Mesothelial cell of epicardium (in vitro differentiated cells): Measurements from ENCODE around the gene SERPINB12. TPM values are rescaled to one million over a fixed set of nuclear protein-coding genes. Genes with fewer than 3 reads are reported as not detected.

Source experiments
- DNase-seq, 2 experiments: peaks; one replicate each; pipeline ENCODE4 v3.0.0; 2021; ENCODE audit warnings: low spot score in 2 of 2; ENCODE audit not compliant: unreplicated experiment in 2 of 2
- H3K27ac Mint-ChIP-seq: 2 replicates; pipeline ENCODE4 v1.8.0; 2021; ENCODE audit warnings: mixed read lengths
- H3K27me3 Mint-ChIP-seq: 2 replicates; pipeline ENCODE4 v1.8.0; 2021; ENCODE audit warnings: low read depth, mixed read lengths
- H3K36me3 Mint-ChIP-seq: 2 replicates; pipeline ENCODE4 v1.8.0; 2021; ENCODE audit warnings: mixed read lengths
- H3K4me1 Mint-ChIP-seq: 2 replicates; pipeline ENCODE4 v1.8.0; 2021; ENCODE audit warnings: mixed read lengths
- H3K4me3 Mint-ChIP-seq: 2 replicates; pipeline ENCODE4 v1.8.0; 2021; ENCODE audit warnings: mild to moderate bottlenecking, moderate library complexity, mixed read lengths
- H3K9me3 Mint-ChIP-seq: 2 replicates; pipeline ENCODE4 v1.8.0; 2021; ENCODE audit warnings: mixed read lengths
- CTCF ChIP-seq: fragments of 200-600 bp; sonication (generic); IDR thresholded peaks from one replicate; pipeline ENCODE4 v1.5.0; 2021; ENCODE audit warnings: antibody characterized with exemption; ENCODE audit not compliant: unreplicated experiment
- total RNA-seq: library from RNA; stranded (reverse); gene quantifications from 3 replicates; pipeline ENCODE4 v1.2.1, GENCODE V29; 2021

SERPINB12 gene
- total RNA-seq, 1 donor from 2014 or later, result not detected

GRCh38 chr18:63511285-63511684 lies 30.9 kb upstream of the SERPINB12 start:
- H3K36me3 Mint-ChIP-seq, result no peaks in the 10 kb centered on the region
- H3K4me1 Mint-ChIP-seq, result peaks cover 19% of the 10 kb centered on the region

GRCh38 chr18:63514326-63514725 lies 27.8 kb upstream of the SERPINB12 start:
- no peak overlapping the region for H3K27ac Mint-ChIP-seq
- no peak for DNase-seq
- H3K4me1 Mint-ChIP-seq, result peaks cover 14% of the 10 kb centered on the region
- peaks cover 27% of the 10 kb centered on the region for H3K27me3 Mint-ChIP-seq
- TF ChIP-seq CTCF, result no peak
- no peaks in the 10 kb centered on the region for H3K9me3 Mint-ChIP-seq
- H3K36me3 Mint-ChIP-seq, result no peaks in the 10 kb centered on the region
- H3K4me3 Mint-ChIP-seq, result no peak overlapping the region

More at GRCh38 chr18:63511285-63511684, 30.9 kb upstream of the SERPINB12 start:
- Mint-ChIP-seq H3K4me3 (no peak overlapping the region), H3K27ac (no peak overlapping the region), H3K27me3 (peaks cover 26% of the 10 kb centered on the region), H3K9me3 (no peaks in the 10 kb centered on the region)
- no peak for DNase-seq
- peak; percentile 60 for TF ChIP-seq CTCF

- Mint-ChIP-seq H3K9me3 (no peaks in the 10 kb centered on the region), H3K36me3 (no peaks in the 10 kb centered on the region), H3K4me1 (peaks cover 14% of the 10 kb centered on the region), H3K27ac (no peak overlapping the region), H3K4me3 (no peak overlapping the region), H3K27me3 (peaks cover 24% of the 10 kb centered on the region)
- no peak for DNase-seq
- TF ChIP-seq CTCF, result peak; percentile 69
These were observed 27.1 kb upstream of the SERPINB12 start for GRCh38 chr18:63514888-63515678.

GRCh38 chr18:63515801-63516200 lies 26.4 kb upstream of the SERPINB12 start:
- no peak for TF ChIP-seq CTCF
- H3K4me1 Mint-ChIP-seq, result peaks cover 14% of the 10 kb centered on the region
- no peak overlapping the region for H3K27ac Mint-ChIP-seq
- no peaks in the 10 kb centered on the region for H3K9me3 Mint-ChIP-seq
- peaks cover 24% of the 10 kb centered on the region for H3K27me3 Mint-ChIP-seq
- DNase-seq, result no peak
- no peaks in the 10 kb centered on the region for H3K36me3 Mint-ChIP-seq
- no peak overlapping the region for H3K4me3 Mint-ChIP-seq

GRCh38 chr18:63518178-63519012 lies 23.8 kb upstream of the SERPINB12 start:
- H3K4me3 Mint-ChIP-seq, result no peak overlapping the region
- H3K36me3 Mint-ChIP-seq, result no peaks in the 10 kb centered on the region
- H3K27me3 Mint-ChIP-seq, result peaks cover 18% of the 10 kb centered on the region
- TF ChIP-seq CTCF, result peak; percentile 94
- DNase-seq, result peak in 1 of 2 experiments; percentile 67
- H3K4me1 Mint-ChIP-seq, result peaks cover 12% of the 10 kb centered on the region
- H3K9me3 Mint-ChIP-seq, result no peaks in the 10 kb centered on the region
- H3K27ac Mint-ChIP-seq, result no peak overlapping the region
